Subcutaneous adipose tissue (tissue), 4 donors: ENCODE measurements around the gene EGFL7. TPM values are rescaled to one million over a fixed set of nuclear protein-coding genes. Genes with fewer than 3 reads are reported as not detected.

ENCODE experiments used
- CTCF ChIP-seq: fragments of 450-650 bp; IDR thresholded peaks from one replicate; pipeline ENCODE4 v1.5.1; 2016; ENCODE audit warnings: low read depth, mild to moderate bottlenecking, control low read depth, antibody characterized with exemption, moderate library complexity
- total RNA-seq, 4 donors: library from RNA; depleted of rRNA; stranded (reverse); fragments of >200 nt; gene quantifications; one replicate each; pipeline ENCODE4 v1.1.0, GENCODE V29; 2016

Gene EGFL7
- total RNA-seq, 4 donors from 2014 or later = 47.6 to 161 (median 102) TPM

DNA sequence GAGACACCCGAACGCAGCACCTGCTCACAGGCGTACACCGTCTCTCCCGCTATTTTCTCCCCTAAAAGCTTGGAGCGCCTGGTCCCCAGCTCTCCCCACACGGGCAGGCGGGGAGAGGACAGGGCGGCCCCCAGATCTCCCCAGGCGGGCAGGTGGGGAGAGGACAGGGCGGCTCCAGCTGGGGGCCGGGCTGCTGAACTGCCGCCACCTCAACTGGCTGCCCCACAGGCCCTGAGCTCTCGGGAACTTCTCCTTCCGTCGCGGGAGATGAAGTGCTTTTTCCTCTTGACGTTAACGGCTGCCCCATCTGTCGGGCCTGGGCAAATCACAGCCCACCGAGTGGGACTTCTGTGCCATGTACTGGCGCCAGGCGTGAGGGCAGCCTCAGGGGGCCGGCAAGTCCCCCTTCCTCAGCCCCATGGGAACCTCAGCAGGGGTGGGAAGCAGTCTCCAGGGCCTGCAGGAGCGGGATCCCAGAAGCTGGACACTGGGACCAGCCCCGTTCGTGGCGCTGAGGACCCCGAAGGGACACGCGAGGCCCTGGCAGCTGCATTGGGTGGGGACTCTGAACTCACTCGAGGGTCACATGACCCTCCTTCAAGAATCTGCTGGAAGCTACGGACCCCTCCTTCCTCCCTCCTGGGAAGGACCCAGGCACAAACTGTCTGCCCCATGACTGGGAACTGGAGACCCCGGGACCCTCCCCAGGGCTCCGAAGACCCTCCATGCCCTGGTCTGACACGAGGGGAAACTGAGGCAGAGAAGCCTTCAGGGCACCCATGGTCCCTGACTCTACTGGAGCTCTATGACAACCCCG, 5.7 kb upstream of the EGFL7 start:
- TF ChIP-seq CTCF = no peak

GRCh38 chr9:136657974-136658848, 4.5 kb upstream of the EGFL7 start:
- no peak for TF ChIP-seq CTCF

- TF ChIP-seq CTCF = no peak
Measured at GRCh38 chr9:136658849-136659535, 3.7 kb upstream of the EGFL7 start.

DNA sequence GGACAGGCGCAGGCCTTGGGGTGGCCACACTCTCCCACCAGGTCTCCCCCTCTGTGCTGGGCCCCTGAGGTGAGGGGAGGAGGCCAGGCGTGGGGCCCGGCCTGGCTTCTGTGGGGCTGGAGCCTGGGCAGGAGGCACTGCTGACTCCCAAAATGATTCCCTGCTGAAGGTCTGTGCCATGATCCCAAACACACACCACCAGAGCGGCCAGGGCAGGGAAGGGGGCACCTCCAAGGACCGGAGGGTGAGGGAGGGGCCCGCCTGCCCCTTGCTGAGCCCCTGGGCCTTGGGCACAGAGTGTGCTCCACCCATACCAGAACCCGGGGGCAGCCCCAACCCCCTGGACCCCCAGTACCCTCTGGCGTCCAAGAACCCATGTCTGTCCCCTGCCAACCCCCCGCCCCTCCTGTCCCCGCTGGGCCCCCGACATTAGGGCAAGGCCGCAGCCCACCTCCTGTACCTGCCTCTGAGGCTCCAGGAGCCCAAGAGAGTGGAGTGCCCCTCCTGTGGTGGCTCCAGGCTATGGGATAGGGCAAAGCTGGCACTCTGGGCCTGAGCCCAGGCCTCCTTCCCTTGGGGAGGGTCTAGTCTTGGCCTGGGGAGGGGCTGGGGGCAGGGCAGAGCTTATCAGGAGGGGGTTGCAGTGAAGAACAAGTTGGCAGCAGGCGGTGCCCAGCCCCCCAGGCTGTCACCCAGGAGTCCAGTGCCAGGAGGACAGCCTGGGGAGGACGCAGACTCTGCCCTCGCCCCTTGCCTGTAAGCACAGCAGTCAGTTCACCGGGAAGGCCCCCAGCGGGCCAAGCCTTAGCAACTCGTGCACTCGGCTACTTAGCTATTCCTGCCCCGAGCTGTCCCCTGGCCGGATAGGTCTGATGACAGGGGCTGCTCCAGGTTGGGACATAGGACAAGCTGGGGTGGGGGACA, 2.6 kb upstream of the EGFL7 start:
- no peak for TF ChIP-seq CTCF

GRCh38 chr9:136660971-136661550, 1.7 kb upstream of the EGFL7 start:
- TF ChIP-seq CTCF = no peak

- TF ChIP-seq CTCF = no peak
Measured at GRCh38 chr9:136661641-136662325, 933 bp upstream of the EGFL7 start.
